ENCODE measurements around the gene EEF2. TPM values are rescaled to one million over a fixed set of nuclear protein-coding genes. Genes with fewer than 3 reads are reported as not detected.

The EEF2 gene
- total and polyA plus RNA-seq, 2 of the 4 experiments (the other 2 are of a cell fraction): 1,505 to 2,161 TPM

- TF ChIP-seq BHLHE40 (IDR thresholded peaks at IDR 0.05; ENCODE audit: low read depth, low read length) (no peak), RFX5 (IDR thresholded peaks at IDR 0.05; ENCODE audit: low read depth, low read length) (no peak), MXI1 (IDR thresholded peaks at IDR 0.05; ENCODE audit: borderline replicate concordance, low read depth, low read length) (no peak), CHD1 (IDR thresholded peaks at IDR 0.05; ENCODE audit: low read depth, low read length) (no peak)
Measured at GRCh38 chr19:4032436-4032835, 47.2 kb upstream of the EEF2 start (continued).

GRCh38 chr19:4031420-4031819 lies 46.2 kb upstream of the EEF2 start:
- no TSS peak for BruUV-seq (replicated peaks)
- Histone ChIP-seq H3K27me3 (ENCODE audit: control insufficient read depth, insufficient read depth, low read length) (no peaks in the 10 kb centered on the region), H3K4me2 (ENCODE audit: low read depth, low read length) (no peak overlapping the region), H3K79me1 (ENCODE audit: low read depth in 1 of 2, low read length in 2 of 2) (peaks cover 9 to 19% of the 10 kb centered on the region in 2 experiments; a peak in 3 of 4 replicates), H3K9me3 (ENCODE audit: control insufficient read depth, insufficient read depth, low read length) (no peaks in the 10 kb centered on the region), H2BK15ac (ENCODE audit: low read depth, low read length) (no peak overlapping the region), H3K36me3 (ENCODE audit: control insufficient read depth, insufficient read depth, low read length) (peaks cover 63% of the 10 kb centered on the region), H3K56ac (ENCODE audit: extremely low read depth, insufficient read depth, low read length) (no peak overlapping the region), H3K27ac (ENCODE audit: insufficient read depth, low read length) (no peak overlapping the region), H3K9me1 (ENCODE audit: insufficient read depth, low read length) (peaks cover 12% of the 10 kb centered on the region), H3K23ac (ENCODE audit: low read depth, low read length) (no peak overlapping the region), H4K5ac (ENCODE audit: low read depth, low read length) (no peak overlapping the region), H4K8ac (ENCODE audit: low read depth in 2 of 2, low read length in 2 of 2) (no peak overlapping the region), H4K91ac (ENCODE audit: insufficient read depth, low read depth, low read length) (no peak overlapping the region), H3K14ac (replicated peaks; ENCODE audit: low read depth, low read length) (no peak overlapping the region), H2AFZ (replicated peaks; ENCODE audit: low read length, poor library complexity) (no peak overlapping the region), H4K20me1 (ENCODE audit: insufficient read depth, low read length) (peaks cover 21% of the 10 kb centered on the region), H2BK120ac (ENCODE audit: low read depth, low read length) (no peak overlapping the region), H3K18ac (ENCODE audit: low read depth, low read length) (no peak overlapping the region), H2BK5ac (ENCODE audit: low read depth, low read length, poor library complexity, severe bottlenecking) (no peak overlapping the region), H3K4me3 (ENCODE audit: insufficient read depth, low read depth, low read length) (no peak overlapping the region), H3K4ac (ENCODE audit: low read depth, low read length) (no peak overlapping the region), H3K9ac (ENCODE audit: low read depth, low read length) (no peak overlapping the region), H2AK5ac (ENCODE audit: low read depth, low read length) (no peak overlapping the region), H2BK20ac (ENCODE audit: low read depth, low read length) (no peak overlapping the region), H2AK9ac (replicated peaks; ENCODE audit: low read depth, low read length, poor library complexity) (no peak overlapping the region), H3K4me1 (ENCODE audit: control insufficient read depth, insufficient read depth, low read length) (no peaks in the 10 kb centered on the region)
- CTCF ChIA-PET: no interaction called here
- TF ChIP-seq MAZ (IDR thresholded peaks at IDR 0.05; ENCODE audit: borderline replicate concordance, low read depth, low read length) (no peak), ELK1 (IDR thresholded peaks at IDR 0.05; ENCODE audit: borderline replicate concordance, low read depth, low read length) (no peak), BHLHE40 (IDR thresholded peaks at IDR 0.05; ENCODE audit: low read depth, low read length) (no peak), RFX5 (IDR thresholded peaks at IDR 0.05; ENCODE audit: low read depth, low read length) (no peak)
- 80% methylated on average over 2 of the region's 11 CpGs; no CpG with 5 or more reads in 1 of the 2 experiments for WGBS, 2 experiments (ENCODE audit: extremely low coverage in 2 of 2, insufficient read length in 1 of 2)
- no peak for DNase-seq
- dilution Hi-C loops (cut with HindIII; ENCODE audit: low sequenced_read_pairs, unreplicated experiment) (no loop called here), intact Hi-C loops (cut with micrococcal nuclease) (no loop called here), in situ Hi-C loops (cut with MboI; ENCODE audit: low sequenced_read_pairs) (no loop called here)
- POLR2A ChIA-PET (ENCODE audit: unreplicated experiment): no interaction called here
- ATAC-seq (ENCODE audit: low read depth): no peak
